AG09309 (cell line): Measurements from ENCODE around the gene CXCR4.
"Not testable (repeated sequence)": the region's sequence is repeated elsewhere in the genome, so short reads cannot be mapped to it uniquely, and the experiment has no call there.

ENCODE experiments used
- DNase-seq: peaks from one replicate; pipeline ENCODE4 v3.0.0-alpha.2; 2010; ENCODE audit warnings: low read depth
- H3K4me3 ChIP-seq: 2 replicates; pipeline ENCODE4 v1.5.1; 2011; ENCODE audit warnings: mild to moderate bottlenecking, low read depth, low read length, moderate library complexity; ENCODE audit not compliant: control insufficient read depth
- CTCF ChIP-seq: IDR thresholded peaks from 2 replicates; pipeline ENCODE4 v1.5.1; 2011; ENCODE audit warnings: mild to moderate bottlenecking, low read depth, low read length, inconsistent platforms; ENCODE audit not compliant: insufficient read depth, control insufficient read depth; ENCODE audit errors: missing control alignments

Gene CXCR4

GRCh38 chr2:136101042-136101441, 16.9 kb downstream of the CXCR4 start:
- TF ChIP-seq CTCF: no peak
- DNase-seq: no peak
- H3K4me3 ChIP-seq: no peak overlapping the region

GRCh38 chr2:136098441-136098840, 19.5 kb downstream of the CXCR4 start:
- no peak for DNase-seq
- no peak overlapping the region for H3K4me3 ChIP-seq

GRCh38 chr2:136093583-136093982, 24.4 kb downstream of the CXCR4 start:
- H3K4me3 ChIP-seq: no peak overlapping the region
- TF ChIP-seq CTCF: no peak

More at GRCh38 chr2:136098441-136098840, 19.5 kb downstream of the CXCR4 start:
- no peak for TF ChIP-seq CTCF

GRCh38 chr2:136091899-136092298, 26.1 kb downstream of the CXCR4 start:
- DNase-seq: no peak
- no peak for TF ChIP-seq CTCF
- H3K4me3 ChIP-seq: no peak overlapping the region

More at GRCh38 chr2:136093583-136093982, 24.4 kb downstream of the CXCR4 start:
- DNase-seq: no peak

GRCh38 chr2:136087901-136088460, 30.0 kb downstream of the CXCR4 start:
- DNase-seq, H3K4me3 ChIP-seq: not testable (repeated sequence)

GRCh38 chr2:136086253-136087016, 31.5 kb downstream of the CXCR4 start:
- H3K4me3 ChIP-seq: no peak overlapping the region
- no peak for TF ChIP-seq CTCF
- no peak for DNase-seq

GRCh38 chr2:136085453-136086209, 32.3 kb downstream of the CXCR4 start:
- TF ChIP-seq CTCF: no peak
- no peak overlapping the region for H3K4me3 ChIP-seq
- DNase-seq: no peak
